CD4-positive, CD25-positive, alpha-beta regulatory T cell (primary cell): ENCODE data around the gene BAIAP2. TPM values are rescaled to one million over a fixed set of nuclear protein-coding genes. Genes with fewer than 3 reads are reported as not detected.
A peak's percentile ranks its signal among the peaks of the same experiment; 100 is the strongest.

Source experiments
- ATAC-seq, 2 donors: fragments of 150-1000 bp; cut with Tn5 transposase; one replicate each; pipeline ENCODE4 v1.10.0; 2021; ENCODE audit warnings: low read depth in 2 of 2, moderate number of reproducible peaks in 2 of 2, moderate library complexity in 1 of 2
- DNase-seq, 3 donors: peaks; one replicate each; pipeline versions ENCODE4 v3.0.0 to v3.0.0-alpha.2; 2012 to 2022; ENCODE audit warnings: mixed read lengths in 1 of 3
- H3K27ac ChIP-seq: one replicate; pipeline ENCODE4 v1.7.0; 2013; ENCODE audit warnings: mild to moderate bottlenecking, low read length; ENCODE audit not compliant: insufficient read depth, poor library complexity, severe bottlenecking
- H3K27me3 ChIP-seq: one replicate; pipeline ENCODE4 v1.7.0; 2013; ENCODE audit warnings: low read length; ENCODE audit not compliant: control insufficient read depth, insufficient read depth
- H3K36me3 ChIP-seq: one replicate; pipeline ENCODE4 v1.7.0; 2013; ENCODE audit warnings: mild to moderate bottlenecking, low read length, moderate library complexity; ENCODE audit not compliant: control insufficient read depth, insufficient read depth
- H3K4me1 ChIP-seq: 2 replicates; pipeline ENCODE4 v1.7.0; 2013; ENCODE audit warnings: mild to moderate bottlenecking, low read length; ENCODE audit not compliant: insufficient read depth, control insufficient read depth, poor library complexity, severe bottlenecking
- H3K4me3 ChIP-seq: one replicate; pipeline ENCODE4 v1.7.0; 2013; ENCODE audit warnings: low read depth, mild to moderate bottlenecking, low read length, moderate library complexity
- H3K9me3 ChIP-seq, 2 experiments: 1 replicate in 1 of 2; 2 replicates in 1 of 2; pipeline ENCODE4 v1.7.0; 2013; ENCODE audit warnings: low read length in 2 of 2, mild to moderate bottlenecking in 1 of 2, moderate library complexity in 1 of 2; ENCODE audit not compliant: control insufficient read depth in 2 of 2
- H3K27ac Mint-ChIP-seq, 3 donors: one replicate each; pipeline ENCODE4 v1.8.0; 2020 to 2022; ENCODE audit warnings: mild to moderate bottlenecking in 3 of 3, mixed read lengths in 3 of 3, moderate library complexity in 2 of 3
- H3K27me3 Mint-ChIP-seq: one replicate; pipeline ENCODE4 v1.8.0; 2022; ENCODE audit warnings: mild to moderate bottlenecking, mixed read lengths
- H3K36me3 Mint-ChIP-seq: one replicate; pipeline ENCODE4 v1.8.0; 2020; ENCODE audit warnings: mixed read lengths
- H3K4me1 Mint-ChIP-seq, 4 donors: one replicate each; pipeline ENCODE4 v1.8.0; 2020 to 2022; ENCODE audit warnings: mixed read lengths in 4 of 4, mild to moderate bottlenecking in 1 of 4
- H3K4me3 Mint-ChIP-seq, 4 donors: one replicate each; pipeline ENCODE4 v1.8.0; 2020 to 2022; ENCODE audit warnings: mild to moderate bottlenecking in 4 of 4, mixed read lengths in 4 of 4, moderate library complexity in 3 of 4
- H3K9me3 Mint-ChIP-seq, 7 donors: one replicate each; pipeline ENCODE4 v1.8.0; 2020 to 2022; ENCODE audit warnings: mixed read lengths in 7 of 7, mild to moderate bottlenecking in 3 of 7, moderate library complexity in 2 of 7
- polyA plus RNA-seq, 4 donors: library from polyadenylated mRNA; unstranded; fragments of 300-500 nt; fragmentation: Illumina TruSeq; gene quantifications; one replicate each; pipeline ENCODE4 v1.2.3, GENCODE V29; 2021
- total RNA-seq: library from RNA; stranded (reverse); gene quantifications from one replicate; pipeline ENCODE4 v1.2.3, GENCODE V29; 2022

BAIAP2 gene
- total and polyA plus RNA-seq, 5 donors from 2014 or later, result 1.5 to 6.8 (median 1.7) TPM

- peak overlapping the region; percentile 69 for H3K27ac ChIP-seq
- no peaks in the 10 kb centered on the region for H3K9me3 Mint-ChIP-seq
- no peak overlapping the region for H3K4me3 ChIP-seq
- H3K4me1 ChIP-seq, result peaks cover 34% of the 10 kb centered on the region
- no peaks in the 10 kb centered on the region for H3K36me3 ChIP-seq
- ATAC-seq (no peak), DNase-seq (no peak)
- H3K27ac Mint-ChIP-seq, result peak overlapping the region in 2 of 3 donors; percentile 52 to 85
- no peak overlapping the region for H3K4me3 Mint-ChIP-seq
- no peaks in the 10 kb centered on the region for H3K27me3 ChIP-seq
- no peaks in the 10 kb centered on the region for H3K9me3 ChIP-seq
- no peaks in the 10 kb centered on the region for H3K27me3 Mint-ChIP-seq
- peaks cover 0 to 50% (median 11%) of the 10 kb centered on the region in 4 donors for H3K4me1 Mint-ChIP-seq
- H3K36me3 Mint-ChIP-seq, result no peaks in the 10 kb centered on the region
Observed at GRCh38 chr17:81093619-81094508, 58.9 kb downstream of the BAIAP2 start.

- Histone ChIP-seq H3K27me3 (no peaks in the 10 kb centered on the region), H3K9me3 (no peaks in the 10 kb centered on the region), H3K36me3 (no peaks in the 10 kb centered on the region), H3K27ac (peak overlapping the region; percentile 69), H3K4me1 (peaks cover 34% of the 10 kb centered on the region), H3K4me3 (no peak overlapping the region)
- peak overlapping the region in 2 of 3 donors; percentile 52 to 85 for H3K27ac Mint-ChIP-seq
- peaks cover 0 to 50% (median 11%) of the 10 kb centered on the region in 4 donors for H3K4me1 Mint-ChIP-seq
- peak overlapping the region in 2 of 4 donors; percentile 68 to 78 for H3K4me3 Mint-ChIP-seq
- no peaks in the 10 kb centered on the region for H3K27me3 Mint-ChIP-seq
- H3K9me3 Mint-ChIP-seq, result no peaks in the 10 kb centered on the region
- peak; percentile 95 for ATAC-seq
- peak; percentile 48 to 85 (median 52) for DNase-seq
- no peaks in the 10 kb centered on the region for H3K36me3 Mint-ChIP-seq
Observed at GRCh38 chr17:81094509-81095382, 59.8 kb downstream of the BAIAP2 start.

GRCh38 chr17:81095383-81095762, 60.4 kb downstream of the BAIAP2 start:
- H3K36me3 Mint-ChIP-seq, result no peaks in the 10 kb centered on the region
- peak overlapping the region in 2 of 3 donors; percentile 56 to 78 for H3K27ac Mint-ChIP-seq
- ATAC-seq (no peak), DNase-seq (no peak)
- H3K9me3 Mint-ChIP-seq, result no peaks in the 10 kb centered on the region
- H3K27me3 Mint-ChIP-seq, result no peaks in the 10 kb centered on the region
- Histone ChIP-seq H3K27me3 (no peaks in the 10 kb centered on the region), H3K4me1 (peaks cover 34% of the 10 kb centered on the region), H3K4me3 (no peak overlapping the region), H3K27ac (peak overlapping the region; percentile 69), H3K9me3 (no peaks in the 10 kb centered on the region), H3K36me3 (no peaks in the 10 kb centered on the region)
- H3K4me1 Mint-ChIP-seq, result peaks cover 0 to 48% (median 11%) of the 10 kb centered on the region in 4 donors
- H3K4me3 Mint-ChIP-seq, result peak overlapping the region in 2 of 4 donors; percentile 69 to 78

- Histone ChIP-seq H3K36me3 (no peaks in the 10 kb centered on the region), H3K4me3 (no peak overlapping the region), H3K4me1 (peaks cover 39% of the 10 kb centered on the region), H3K27ac (no peak overlapping the region), H3K27me3 (no peaks in the 10 kb centered on the region), H3K9me3 (no peaks in the 10 kb centered on the region)
- Mint-ChIP-seq H3K4me3 (peak overlapping the region in 1 of 4 donors; percentile 74), H3K4me1 (peaks cover 0 to 47% (median 11%) of the 10 kb centered on the region in 4 donors), H3K9me3 (no peaks in the 10 kb centered on the region), H3K27me3 (no peaks in the 10 kb centered on the region), H3K27ac (peak overlapping the region in 1 of 3 donors; percentile 83), H3K36me3 (no peaks in the 10 kb centered on the region)
- DNase-seq, result no peak
- no peak for ATAC-seq
Observed at GRCh38 chr17:81096741-81097133, 61.8 kb downstream of the BAIAP2 start.

GRCh38 chr17:81097134-81097942, 62.4 kb downstream of the BAIAP2 start:
- Histone ChIP-seq H3K27ac (no peak overlapping the region), H3K9me3 (no peaks in the 10 kb centered on the region), H3K4me3 (no peak overlapping the region), H3K4me1 (peaks cover 42% of the 10 kb centered on the region), H3K36me3 (no peaks in the 10 kb centered on the region), H3K27me3 (no peaks in the 10 kb centered on the region)
- Mint-ChIP-seq H3K9me3 (no peaks in the 10 kb centered on the region), H3K4me3 (peak overlapping the region in 2 of 4 donors; percentile 45 to 74), H3K27me3 (no peaks in the 10 kb centered on the region), H3K27ac (peak overlapping the region in 1 of 3 donors; percentile 83), H3K36me3 (no peaks in the 10 kb centered on the region), H3K4me1 (peaks cover 0 to 46% (median 11%) of the 10 kb centered on the region in 4 donors)
- ATAC-seq, result no peak
- peak in 1 of 3 donors; percentile 20 for DNase-seq

GRCh38 chr17:81097943-81098308, 63.0 kb downstream of the BAIAP2 start:
- peaks cover 42% of the 10 kb centered on the region for H3K4me1 ChIP-seq
- no peaks in the 10 kb centered on the region for H3K27me3 Mint-ChIP-seq
- no peak overlapping the region for H3K4me3 ChIP-seq
- no peak overlapping the region for H3K27ac ChIP-seq
- no peaks in the 10 kb centered on the region for H3K9me3 Mint-ChIP-seq
- H3K36me3 ChIP-seq, result no peaks in the 10 kb centered on the region
- H3K4me1 Mint-ChIP-seq, result peaks cover 0 to 43% (median 11%) of the 10 kb centered on the region in 4 donors
- no peak overlapping the region for H3K27ac Mint-ChIP-seq
- H3K27me3 ChIP-seq, result no peaks in the 10 kb centered on the region
- ATAC-seq (no peak), DNase-seq (no peak)
- no peaks in the 10 kb centered on the region for H3K9me3 ChIP-seq
- no peaks in the 10 kb centered on the region for H3K36me3 Mint-ChIP-seq
- peak overlapping the region in 1 of 4 donors; percentile 45 for H3K4me3 Mint-ChIP-seq

GRCh38 chr17:81099888-81100287, 64.9 kb downstream of the BAIAP2 start:
- no peak for ATAC-seq
- peaks cover 34% of the 10 kb centered on the region for H3K4me1 ChIP-seq
- no peak overlapping the region for H3K4me3 ChIP-seq
- H3K27ac Mint-ChIP-seq, result no peak overlapping the region
- DNase-seq, result no peak
- H3K4me1 Mint-ChIP-seq, result peaks cover 0 to 26% (median 5%) of the 10 kb centered on the region in 4 donors
- no peaks in the 10 kb centered on the region for H3K36me3 ChIP-seq
- H3K9me3 Mint-ChIP-seq, result no peaks in the 10 kb centered on the region
- H3K27ac ChIP-seq, result no peak overlapping the region
- H3K27me3 ChIP-seq, result no peaks in the 10 kb centered on the region
- no peak overlapping the region for H3K4me3 Mint-ChIP-seq
- H3K9me3 ChIP-seq, result no peaks in the 10 kb centered on the region
- no peaks in the 10 kb centered on the region for H3K27me3 Mint-ChIP-seq
- H3K36me3 Mint-ChIP-seq, result no peaks in the 10 kb centered on the region
